AG08395 (cell line): ENCODE data around the gene PBRM1.
"Not testable (repeated sequence)": the region's sequence is repeated elsewhere in the genome, so short reads cannot be mapped to it uniquely, and the experiment has no call there.

ENCODE experiments used
- DNase-seq: peaks from one replicate; pipeline ENCODE4 v3.0.0; 2012; ENCODE audit warnings: mixed read lengths, low spot score

PBRM1 gene

GRCh38 chr3:52704611-52705437, 19.1 kb upstream of the PBRM1 start:
- DNase-seq = peak; percentile 58

GRCh38 chr3:52703341-52703740, 17.6 kb upstream of the PBRM1 start:
- DNase-seq = no peak

- no peak for DNase-seq
Observed at GRCh38 chr3:52697632-52697965, 11.9 kb upstream of the PBRM1 start.

GRCh38 chr3:52696830-52697631, 11.3 kb upstream of the PBRM1 start:
- DNase-seq = no peak

- no peak for DNase-seq
Observed at GRCh38 chr3:52695798-52696671, 10.3 kb upstream of the PBRM1 start.

- no peak for DNase-seq
Observed at GRCh38 chr3:52694528-52695189, 8.9 kb upstream of the PBRM1 start.

- DNase-seq = peak; percentile 11
Observed at GRCh38 chr3:52693071-52693470, 7.4 kb upstream of the PBRM1 start.

- no peak for DNase-seq
Observed at GRCh38 chr3:52690560-52690959, 4.8 kb upstream of the PBRM1 start.

- no peak for DNase-seq
Observed at GRCh38 chr3:52689151-52689550, 3.4 kb upstream of the PBRM1 start.

GRCh38 chr3:52688266-52688665, 2.6 kb upstream of the PBRM1 start:
- DNase-seq = no peak

- DNase-seq = peak; percentile 93
Observed at GRCh38 chr3:52685285-52685708, 416 bp downstream of the PBRM1 start.

- no peak for DNase-seq
Observed at GRCh38 chr3:52684184-52684583, 1.5 kb downstream of the PBRM1 start.

- DNase-seq = no peak
Observed at GRCh38 chr3:52683611-52684010, 2.1 kb downstream of the PBRM1 start.

GRCh38 chr3:52682016-52682415, 3.7 kb downstream of the PBRM1 start:
- DNase-seq = peak; percentile 71

- DNase-seq = no peak
Observed at GRCh38 chr3:52681596-52681995, 4.1 kb downstream of the PBRM1 start.

- no peak for DNase-seq
Observed at GRCh38 chr3:52679811-52680210, 5.9 kb downstream of the PBRM1 start.

- DNase-seq = no peak
Observed at GRCh38 chr3:52679199-52679538, 6.5 kb downstream of the PBRM1 start.

GRCh38 chr3:52678265-52679198, 7.2 kb downstream of the PBRM1 start:
- no peak for DNase-seq

- DNase-seq = not testable (repeated sequence)
Observed at GRCh38 chr3:52676201-52676600, 9.5 kb downstream of the PBRM1 start.

- DNase-seq = no peak
Observed at GRCh38 chr3:52671676-52672075, 14.0 kb downstream of the PBRM1 start.
